SK-N-SH treated with all-trans-retinoic acid at 6 μM for 48 hours (cell line): Measurements from ENCODE around the gene TIAM2.

Source experiments
- ATAC-seq: fragments of 200-7000 bp; cut with Tn5 transposase; 3 replicates; pipeline ENCODE4 v1.9.1; 2020; ENCODE audit warnings: mild to moderate bottlenecking, moderate library complexity
- BACH2 ChIP-seq: fragments of 250-450 bp; sonication (Bioruptor Pico); IDR thresholded peaks from 2 replicates; pipeline ENCODE4 v1.9.0; 2021; ENCODE audit warnings: mild to moderate bottlenecking, borderline replicate concordance
- CSRNP3 ChIP-seq: fragments of 250-450 bp; sonication (Bioruptor Pico); IDR thresholded peaks from 2 replicates; pipeline ENCODE4 v1.5.1; 2021; ENCODE audit warnings: mild to moderate bottlenecking, moderate library complexity
- GLIS3 ChIP-seq: fragments of 250-450 bp; sonication (Bioruptor Pico); IDR thresholded peaks from 2 replicates; pipeline ENCODE4 v1.5.0; 2020; ENCODE audit warnings: mild to moderate bottlenecking, moderate library complexity
- ISL1 ChIP-seq: fragments of 250-450 bp; sonication (Bioruptor Pico); IDR thresholded peaks from 2 replicates; pipeline ENCODE4 v2.1.2; 2022; ENCODE audit warnings: mild to moderate bottlenecking, moderate library complexity
- PATZ1 ChIP-seq: fragments of 250-450 bp; sonication (Bioruptor Pico); IDR thresholded peaks from 2 replicates; pipeline ENCODE4 v1.8.0; 2020; ENCODE audit warnings: mild to moderate bottlenecking, moderate library complexity, borderline replicate concordance
- POU6F1 ChIP-seq: fragments of 250-450 bp; sonication (Bioruptor Pico); IDR thresholded peaks from 2 replicates; pipeline ENCODE4 v1.8.0; 2021; ENCODE audit warnings: low read depth, mild to moderate bottlenecking, moderate library complexity, borderline replicate concordance
- RARB ChIP-seq: fragments of 250-450 bp; sonication (Bioruptor Pico); IDR thresholded peaks from 2 replicates; pipeline ENCODE4 v1.8.0; 2021; ENCODE audit warnings: mild to moderate bottlenecking, moderate library complexity
- SNAI2 ChIP-seq: fragments of 250-450 bp; sonication (Bioruptor Pico); IDR thresholded peaks from 2 replicates; pipeline ENCODE4 v1.5.0; 2020; ENCODE audit warnings: mild to moderate bottlenecking, moderate library complexity
- TOX ChIP-seq: fragments of 250-450 bp; sonication (Bioruptor Pico); IDR thresholded peaks from 2 replicates; pipeline ENCODE4 v1.8.0; 2021; ENCODE audit warnings: mild to moderate bottlenecking, moderate library complexity, borderline replicate concordance
- TSHZ2 ChIP-seq: fragments of 250-450 bp; sonication (Bioruptor Pico); IDR thresholded peaks from 2 replicates; pipeline ENCODE4 v1.5.0; 2020; ENCODE audit warnings: mild to moderate bottlenecking, moderate library complexity
- ZC3H10 ChIP-seq: fragments of 250-450 bp; sonication (Bioruptor Pico); IDR thresholded peaks from 2 replicates; pipeline ENCODE4 v1.5.1; 2021; ENCODE audit warnings: mild to moderate bottlenecking, moderate library complexity
- ZFP3 ChIP-seq: fragments of 250-450 bp; sonication (Bioruptor Pico); IDR thresholded peaks from 2 replicates; pipeline ENCODE4 v1.5.0; 2020; ENCODE audit warnings: mild to moderate bottlenecking, moderate library complexity
- ZFP30 ChIP-seq: fragments of 450-650 bp; formaldehyde crosslinking; IDR thresholded peaks from 2 replicates; pipeline ENCODE4 v1.5.0; 2022; ENCODE audit warnings: mild to moderate bottlenecking, moderate library complexity
- ZNF565 ChIP-seq: fragments of 450-650 bp; formaldehyde crosslinking; conservative IDR thresholded peaks from 2 replicates; pipeline ENCODE4 v1.5.0; 2020; ENCODE audit warnings: low read depth, mild to moderate bottlenecking, moderate library complexity
- ZNF8 ChIP-seq: fragments of 450-650 bp; formaldehyde crosslinking; IDR thresholded peaks from 2 replicates; pipeline ENCODE4 v1.5.0; 2020; ENCODE audit warnings: mild to moderate bottlenecking, moderate library complexity

TIAM2 gene

GRCh38 chr6:155165029-155165710 is 170.1 kb downstream of the TIAM2 start (continued):
- TF ChIP-seq TSHZ2 (CRISPR knock-in tag) (no peak), TOX (CRISPR knock-in tag) (no peak)

- ATAC-seq, result peak; percentile 4; the same call in 1 of the 3 replicates
- no peak for TF ChIP-seq POU6F1 (CRISPR knock-in tag)
- no peak for TF ChIP-seq ZC3H10 (CRISPR knock-in tag)
- no peak for TF ChIP-seq ISL1
- no peak for TF ChIP-seq GLIS3
- TF ChIP-seq TSHZ2 (CRISPR knock-in tag), result no peak
- TF ChIP-seq ZFP3 (CRISPR knock-in tag), result no peak
- no peak for TF ChIP-seq BACH2 (CRISPR knock-in tag)
- no peak for TF ChIP-seq SNAI2
- TF ChIP-seq PATZ1, result no peak
- TF ChIP-seq CSRNP3 (CRISPR knock-in tag), result no peak
- no peak for TF ChIP-seq TOX (CRISPR knock-in tag)
Measured at GRCh38 chr6:155170519-155170918, 175.4 kb downstream of the TIAM2 start.

GRCh38 chr6:155171109-155171746 is 176.1 kb downstream of the TIAM2 start:
- ATAC-seq, result peak; percentile 60
- TF ChIP-seq POU6F1 (CRISPR knock-in tag) (no peak), ZNF565 (CRISPR knock-in tag) (no peak), TSHZ2 (CRISPR knock-in tag) (no peak), ZNF8 (CRISPR knock-in tag) (no peak), CSRNP3 (CRISPR knock-in tag) (no peak), PATZ1 (peak; percentile 70; the same call in 1 of the 2 replicates), RARB (CRISPR knock-in tag) (no peak), ZFP30 (no peak), ISL1 (peak; percentile 75)
